CD4-positive, alpha-beta T cell treated with Interleukin-15 for 1 hour (primary cell): ENCODE measurements around the gene UBL5.
A peak's percentile ranks its signal among the peaks of the same experiment; 100 is the strongest.
"Not testable (repeated sequence)": the region's sequence is repeated elsewhere in the genome, so short reads cannot be mapped to it uniquely, and the experiment has no call there.

Experiments
- DNase-seq: peaks from one replicate; pipeline ENCODE4 v3.0.0-alpha.2; 2020

Gene UBL5

DNA sequence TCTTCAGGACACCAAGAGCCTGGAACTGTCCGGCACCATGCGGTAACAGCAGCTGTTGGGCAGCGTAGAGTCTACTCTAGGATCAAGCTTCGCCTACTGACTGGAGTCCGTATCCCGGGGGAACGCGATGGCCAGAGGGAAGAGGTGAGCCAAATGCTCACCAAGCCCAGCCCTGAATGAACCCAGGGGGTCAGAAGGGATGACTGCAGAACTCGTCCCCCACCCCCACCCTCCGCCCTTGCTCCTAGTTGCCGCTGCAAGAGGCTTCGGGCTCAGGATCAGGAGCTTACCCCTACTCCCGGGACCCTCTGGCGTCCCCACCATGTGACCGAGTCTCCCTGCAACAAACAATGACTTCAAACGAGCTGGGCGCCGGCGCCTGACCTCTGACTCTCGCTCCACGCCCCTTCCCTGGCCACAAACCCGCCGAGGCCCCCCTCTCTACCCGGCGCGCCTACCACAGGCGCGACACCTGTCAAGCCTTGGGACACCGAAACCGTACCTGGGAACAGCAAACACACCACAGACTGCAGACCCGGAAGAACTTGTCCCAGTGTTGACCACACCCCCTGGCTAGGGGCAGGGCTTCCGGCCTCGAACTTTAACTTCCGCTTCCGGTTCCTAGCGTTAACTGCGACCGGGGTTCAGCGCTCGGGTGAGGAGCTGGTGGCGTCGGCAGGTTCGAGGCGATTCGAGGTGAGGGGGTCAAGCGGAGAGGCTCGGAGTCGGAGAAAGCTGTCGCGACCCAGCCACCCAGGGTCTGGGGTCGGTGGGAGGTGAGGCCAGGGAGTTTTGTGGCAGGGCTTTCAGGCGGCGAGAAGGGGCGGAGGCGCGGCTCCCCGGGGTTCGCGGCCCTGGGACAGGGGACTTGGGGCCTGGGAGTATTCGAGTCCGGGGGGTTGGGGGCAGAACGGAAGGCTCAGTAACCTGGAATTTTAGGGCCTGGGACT, at the start of gene UBL5:
TSS of gene UBL5 (plus strand) at position 630 of the 950 bp plus-strand sequence. CDS start 420 bp downstream, outside the sequence.
- DNase-seq: peak; percentile 89

- no peak for DNase-seq
These were observed 45.4 kb upstream of the UBL5 start for GRCh38 chr19:9782338-9782737.

GRCh38 chr19:9784163-9784496, 43.6 kb upstream of the UBL5 start:
- not testable (repeated sequence) for DNase-seq

DNA sequence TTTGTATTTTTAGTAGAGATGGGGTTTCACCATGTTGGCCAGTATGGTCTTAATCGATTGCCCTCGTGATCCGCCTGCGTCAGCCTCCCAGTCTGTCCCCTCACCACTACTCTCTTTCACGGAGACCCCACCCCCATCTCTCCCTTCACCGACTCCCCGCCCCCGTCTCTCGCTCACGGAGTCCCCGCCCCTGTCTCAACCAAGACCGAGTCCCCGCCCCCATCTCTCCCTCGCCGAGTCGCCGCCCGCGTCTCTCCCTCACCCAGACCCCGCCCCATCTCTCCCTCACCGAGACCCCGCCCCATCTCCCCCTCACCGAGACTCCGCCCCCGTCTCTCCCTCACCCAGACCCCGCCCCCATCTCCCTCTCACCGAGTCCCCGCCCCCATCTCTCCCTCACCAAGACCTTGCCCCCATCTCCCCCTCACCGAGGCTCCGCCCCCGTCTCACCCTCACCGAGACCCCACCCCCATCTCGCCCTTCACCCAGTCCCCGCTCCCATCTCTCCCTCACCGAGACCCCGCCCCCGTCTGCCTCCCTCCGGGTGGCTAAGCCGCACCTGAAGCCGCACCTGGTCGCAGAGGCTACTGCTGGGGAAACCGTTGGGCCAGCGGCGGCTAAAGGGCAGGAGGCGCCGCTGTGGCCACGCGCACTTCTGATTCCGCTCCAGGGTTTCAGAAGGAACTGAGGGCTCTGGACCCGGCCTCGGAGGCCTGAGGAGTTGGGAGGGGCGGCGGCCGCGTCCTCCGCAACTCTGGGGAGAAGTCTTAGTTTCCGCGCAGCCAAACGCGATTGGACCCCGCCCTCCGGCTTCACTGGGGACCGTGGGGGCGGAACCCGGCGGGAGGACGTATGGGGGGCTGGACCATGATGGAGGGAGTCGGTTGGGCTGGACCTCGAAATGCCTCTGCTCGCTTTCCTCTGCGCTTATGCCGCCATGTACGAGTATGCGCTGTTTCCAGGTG, 42.1 kb upstream of the UBL5 start:
- DNase-seq: peak; percentile 96

- DNase-seq: no peak
These were observed 41.4 kb upstream of the UBL5 start for GRCh38 chr19:9786342-9786741.

- no peak for DNase-seq
These were observed 40.9 kb upstream of the UBL5 start for GRCh38 chr19:9786819-9787218.

DNA sequence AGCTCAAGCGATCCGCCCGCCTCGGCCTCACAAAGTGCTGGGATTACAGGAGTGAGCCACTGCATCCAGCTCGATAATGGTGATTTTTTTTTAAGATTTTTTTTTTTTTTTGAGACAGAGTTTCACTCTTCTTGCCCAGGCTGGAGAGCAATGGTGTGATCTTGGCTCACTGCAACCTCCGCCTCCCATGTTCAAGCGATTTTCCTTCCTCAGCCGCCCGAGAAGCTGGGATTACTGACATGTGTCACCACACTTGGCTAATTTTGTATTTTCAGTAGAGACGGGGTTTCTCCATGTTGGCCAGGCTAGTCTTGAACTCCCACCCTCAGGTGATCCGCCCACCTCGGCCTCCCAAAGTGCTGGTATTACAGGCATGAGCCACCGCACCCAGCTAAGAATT, 39.1 kb upstream of the UBL5 start:
- DNase-seq: not testable (repeated sequence)

DNA sequence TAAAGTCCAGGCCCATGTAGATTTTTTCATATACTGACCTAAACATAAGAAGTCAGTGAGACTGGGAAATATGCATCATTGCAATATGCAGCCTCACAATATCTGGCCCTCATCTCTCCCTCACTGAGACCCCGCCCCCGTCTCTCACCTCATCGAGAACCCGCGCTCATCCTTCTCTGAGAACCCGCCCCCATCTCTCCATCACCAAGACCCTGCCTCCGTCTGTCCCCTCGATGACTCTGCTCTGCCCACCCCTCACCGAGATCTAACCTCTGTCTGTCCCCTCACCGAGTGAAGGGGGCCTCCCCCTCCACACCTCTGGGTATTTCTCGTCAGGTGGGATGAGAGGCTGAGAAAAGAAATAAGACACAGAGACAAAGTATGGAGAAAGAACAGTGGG, 38.7 kb upstream of the UBL5 start:
- no peak for DNase-seq

DNA sequence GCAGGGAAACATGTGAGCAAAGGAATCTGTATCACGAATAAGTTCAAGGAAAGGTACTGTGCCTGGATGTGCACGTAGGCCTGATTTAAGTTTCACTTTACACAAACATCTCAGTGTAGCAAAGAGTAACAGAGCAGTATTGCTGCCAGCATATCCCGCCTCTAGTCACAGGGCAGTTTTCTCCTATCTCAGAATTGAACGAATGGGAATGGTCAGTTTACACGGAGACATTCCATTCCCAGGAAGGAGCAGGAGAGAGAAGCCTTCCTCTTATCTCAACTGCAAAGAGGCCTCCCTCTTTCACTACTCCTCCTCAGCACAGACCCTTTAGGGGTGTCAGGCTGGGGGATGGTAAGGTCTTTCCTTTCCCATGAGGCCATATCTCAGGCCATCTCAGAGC, 38.1 kb upstream of the UBL5 start:
- not testable (repeated sequence) for DNase-seq

- DNase-seq: not testable (repeated sequence)
These were observed 36.7 kb upstream of the UBL5 start for GRCh38 chr19:9791073-9791367.

GRCh38 chr19:9791552-9792205, 36.0 kb upstream of the UBL5 start:
- DNase-seq: peak; percentile 97

DNA sequence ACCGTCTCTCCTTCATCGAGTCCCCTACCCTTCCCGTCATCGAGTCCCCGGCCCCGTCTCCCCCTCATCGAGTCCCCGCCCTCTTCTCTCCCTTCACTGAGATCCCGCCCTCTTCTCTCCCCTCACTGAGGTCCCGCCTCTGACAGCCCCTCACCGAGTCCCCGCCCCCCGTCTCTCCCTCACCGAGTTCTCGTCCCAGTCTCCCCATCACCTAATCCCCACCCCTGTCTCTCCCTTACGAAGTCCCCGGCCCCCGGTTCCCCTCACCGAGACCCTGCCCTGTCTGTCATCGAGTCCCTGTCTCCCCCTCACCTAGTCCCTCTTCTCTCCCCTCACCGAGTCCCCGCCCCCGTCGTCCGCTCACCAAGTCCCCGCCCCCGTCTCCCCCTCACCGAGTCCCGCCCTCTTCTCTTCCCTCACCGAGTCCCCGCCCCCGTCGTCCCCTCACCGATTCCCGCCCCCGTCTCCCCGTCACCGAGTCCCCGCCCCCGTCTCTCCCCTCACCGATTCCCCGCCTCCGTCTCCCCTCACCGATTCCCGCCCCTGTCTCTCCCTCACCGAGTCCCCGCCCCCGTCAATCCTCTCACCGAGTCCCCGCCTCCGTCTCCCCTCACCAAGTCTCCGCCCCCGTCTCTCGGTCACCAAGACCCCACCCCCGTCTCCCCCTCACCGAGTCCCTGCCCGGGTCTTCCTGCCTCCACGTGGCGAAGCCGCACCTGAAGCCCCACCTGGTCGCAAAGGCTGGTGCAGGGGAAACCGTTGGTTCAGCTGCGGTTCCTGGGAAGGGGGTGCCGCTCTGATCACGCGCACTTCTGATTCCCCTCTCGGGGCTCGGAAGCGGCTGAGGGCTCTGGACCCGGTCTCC, 35.3 kb upstream of the UBL5 start:
- peak; percentile 95 for DNase-seq

DNA sequence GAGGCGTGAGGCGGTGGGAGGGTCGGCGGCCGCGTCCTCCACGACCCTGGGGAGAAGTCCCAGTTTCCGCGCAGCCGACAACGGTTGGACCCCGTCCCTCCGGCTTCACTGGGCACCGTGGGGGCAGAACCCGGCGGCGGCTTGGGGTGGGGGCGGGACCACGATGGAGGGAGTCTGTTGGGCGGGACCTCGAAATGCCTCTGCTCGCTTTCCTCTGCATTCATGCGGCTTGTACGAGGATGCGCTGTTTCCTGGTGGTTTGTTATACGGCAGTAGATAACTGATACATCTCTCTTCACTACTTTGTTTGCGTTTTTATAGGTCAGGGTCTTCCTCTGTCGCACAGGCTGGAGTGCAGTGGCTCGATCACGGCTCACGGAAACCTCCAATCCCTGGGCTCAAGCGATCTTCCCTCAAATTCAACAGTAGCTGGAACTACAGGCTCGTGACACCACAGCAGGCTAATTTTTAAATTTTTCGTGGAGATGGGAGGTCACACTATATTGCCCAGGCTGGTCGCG, 34.6 kb upstream of the UBL5 start:
- DNase-seq: peak; percentile 74

DNA sequence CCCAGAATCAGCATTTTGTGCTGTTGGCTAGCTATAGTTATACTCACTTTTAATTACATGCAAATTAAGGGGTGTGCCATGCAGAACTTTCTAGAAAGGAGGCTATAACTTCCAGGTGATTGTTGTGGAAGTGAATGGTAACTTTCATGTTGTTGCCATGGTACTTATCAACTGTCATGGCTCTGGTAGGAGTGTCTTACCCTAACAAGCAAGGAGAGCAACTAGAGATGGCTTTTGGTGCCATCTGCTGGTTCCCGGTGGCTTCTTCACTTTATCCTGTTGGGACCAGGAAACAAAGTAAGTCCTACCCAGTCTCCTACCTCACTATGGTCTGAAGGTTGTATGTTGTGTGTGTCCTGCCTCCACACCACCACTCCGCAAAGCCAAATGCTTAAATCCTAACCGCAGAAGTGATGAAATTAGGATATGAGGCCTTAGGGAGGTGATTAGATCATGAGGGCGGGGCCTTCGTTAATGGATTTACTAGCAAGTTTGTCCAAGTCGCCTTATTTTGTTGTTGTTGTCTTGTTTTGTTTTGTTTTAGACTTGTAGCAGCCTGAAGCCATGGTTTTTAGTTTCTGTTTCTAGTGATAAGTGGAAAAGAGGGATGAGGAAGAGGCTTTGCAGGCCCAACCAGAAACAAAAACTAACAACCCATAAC, 31.5 kb upstream of the UBL5 start:
- DNase-seq: peak; percentile 91

GRCh38 chr19:9797871-9798270, 29.8 kb upstream of the UBL5 start:
- no peak for DNase-seq

DNA sequence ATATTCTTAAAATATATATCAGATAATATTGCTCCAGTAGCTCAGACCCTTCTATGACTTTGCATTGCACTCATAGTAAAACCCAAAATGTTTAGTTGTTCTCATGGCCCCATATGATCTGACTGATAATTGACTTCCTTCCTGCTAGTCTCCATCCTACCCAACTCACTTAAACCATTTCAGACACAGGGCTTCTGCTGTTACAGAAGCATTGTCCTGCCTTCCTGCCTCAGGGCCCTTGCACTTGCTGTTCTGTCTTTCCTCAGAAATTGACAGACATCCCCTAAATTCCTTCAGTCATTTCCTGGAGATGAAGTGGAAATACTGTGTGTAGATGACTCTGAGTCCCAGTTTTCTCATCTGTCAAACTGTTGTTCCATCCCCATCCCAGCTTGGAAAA, 28.6 kb upstream of the UBL5 start:
- DNase-seq: no peak

GRCh38 chr19:9801976-9802375, 25.7 kb upstream of the UBL5 start:
- DNase-seq: no peak

DNA sequence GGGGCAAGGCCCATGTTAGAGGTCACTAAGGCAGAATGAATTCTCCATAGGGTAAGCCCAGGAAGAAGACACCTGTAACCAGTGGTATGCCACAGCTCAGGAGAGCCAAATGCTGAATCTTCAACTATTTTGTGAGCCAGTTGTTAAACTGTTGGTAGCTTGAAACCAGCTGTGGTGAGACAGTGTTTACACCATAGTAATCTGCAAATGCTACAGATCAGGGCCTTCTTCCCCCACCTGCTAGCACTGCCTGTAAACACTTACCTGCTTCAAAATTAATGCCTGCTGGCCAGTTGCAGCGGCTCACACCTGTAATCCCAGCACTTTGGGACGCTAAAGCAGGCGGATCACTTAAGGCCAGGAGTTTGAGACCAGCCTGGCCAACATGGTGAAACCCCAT, 20.9 kb upstream of the UBL5 start:
- DNase-seq: no peak

DNA sequence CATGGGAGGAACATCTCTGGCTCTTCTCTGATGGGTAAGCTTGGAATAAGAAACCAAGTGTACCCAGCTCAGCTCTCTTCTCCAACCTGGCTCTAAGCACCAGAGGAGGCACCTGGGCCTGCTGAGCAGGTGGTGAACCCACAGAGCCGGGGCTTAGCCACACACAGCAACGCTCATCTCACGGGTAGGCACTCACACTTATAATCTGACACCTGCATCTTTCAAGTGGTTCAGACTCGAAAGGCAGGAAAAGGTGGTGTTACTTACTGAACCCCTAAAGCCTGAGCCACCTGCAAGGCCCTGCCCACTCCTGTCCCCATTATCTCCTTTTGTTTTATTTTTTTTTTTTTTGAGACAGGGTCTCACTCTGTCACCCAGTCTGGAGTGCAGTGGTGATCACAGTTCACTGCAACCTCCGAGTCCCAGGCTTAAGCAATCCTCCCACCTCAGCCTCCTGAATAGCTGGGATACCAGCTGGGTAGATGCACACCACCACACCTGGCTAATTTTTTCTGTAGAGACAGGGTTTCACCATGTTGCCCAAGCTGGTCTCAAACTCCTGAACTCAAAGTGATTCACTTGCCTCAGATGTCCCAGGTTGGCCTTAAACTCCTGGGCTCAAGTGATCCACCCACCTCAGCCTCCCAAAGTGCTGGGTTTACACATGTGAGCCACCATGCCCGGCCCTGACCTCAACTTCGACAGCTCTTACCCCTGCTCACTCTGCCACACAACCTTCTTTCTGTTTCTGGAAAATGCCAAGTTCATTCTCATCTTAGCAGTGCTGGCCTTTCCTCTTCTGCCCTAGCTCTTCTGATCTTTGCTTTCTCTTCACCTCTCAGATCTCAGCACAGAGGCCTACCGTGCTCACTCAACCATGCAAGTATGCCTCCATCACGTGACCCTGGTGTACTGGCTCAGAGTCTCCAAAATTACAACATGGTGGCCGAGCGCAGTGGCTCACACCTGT, 18.6 kb upstream of the UBL5 start:
- peak; percentile 55 for DNase-seq

- DNase-seq: no peak
These were observed 16.6 kb upstream of the UBL5 start for GRCh38 chr19:9811139-9811538.
